HepG2 (cell line): ENCODE measurements around the gene SNAPIN. TPM values are rescaled to one million over a fixed set of nuclear protein-coding genes. Genes with fewer than 3 reads are reported as not detected.

Experiments
- BHLHE40 ChIP-seq: IDR thresholded peaks from 2 replicates; pipeline ENCODE4 v1.6.1; 2011; ENCODE audit warnings: low read length, improper control_type of control experiment
- ELF3 ChIP-seq: IDR thresholded peaks from 2 replicates; pipeline ENCODE4 v1.6.1; 2016; ENCODE audit warnings: missing genetic modification reagents, missing compliant biosample characterization
- NCOA5 ChIP-seq: sonication (generic); formaldehyde crosslinking; IDR thresholded peaks from 2 replicates; pipeline ENCODE4 v1.4.0; 2020; ENCODE audit warnings: missing genetic modification reagents
- PHF21A ChIP-seq: sonication (generic); formaldehyde crosslinking; IDR thresholded peaks from 2 replicates; pipeline ENCODE4 v1.5.0; 2020; ENCODE audit warnings: mild to moderate bottlenecking, missing genetic modification reagents
- POLR2A ChIP-seq, 2 experiments: IDR thresholded peaks; 2 replicates each; pipeline ENCODE4 v1.6.1; 2011; ENCODE audit warnings: low read depth in 2 of 2, low read length in 2 of 2, mild to moderate bottlenecking in 1 of 2, moderate library complexity in 1 of 2; ENCODE audit not compliant: insufficient read depth in 1 of 2
- POLR2AphosphoS5 ChIP-seq: IDR thresholded peaks from 2 replicates; pipeline ENCODE4 v1.6.1; 2012; ENCODE audit warnings: low read depth, low read length
- RAD21 ChIP-seq: fragments of 450-650 bp; formaldehyde crosslinking; IDR thresholded peaks from 2 replicates; pipeline ENCODE4 v1.5.0; 2020; ENCODE audit warnings: mild to moderate bottlenecking
- SALL2 ChIP-seq: sonication (generic); formaldehyde crosslinking; IDR thresholded peaks from 2 replicates; pipeline ENCODE4 v1.8.1; 2023; ENCODE audit warnings: mild to moderate bottlenecking, missing genetic modification reagents, inconsistent platforms
- SOX13 ChIP-seq, 3 experiments: fragments of 450-650 bp in 1 of 3; sonication (generic) in 1 of 3; formaldehyde crosslinking in 1 of 3; IDR thresholded peaks in 2 of 3; conservative IDR thresholded peaks in 1 of 3; 2 replicates each; pipeline versions ENCODE4 v1.5.0 to v1.6.1; 2016 to 2020; ENCODE audit warnings: antibody characterized with exemption in 1 of 3, mild to moderate bottlenecking in 1 of 3, missing compliant biosample characterization in 1 of 3, missing genetic modification reagents in 1 of 3, moderate library complexity in 1 of 3
- SRF ChIP-seq: IDR thresholded peaks from 2 replicates; pipeline ENCODE4 v1.6.1; 2011; ENCODE audit warnings: mild to moderate bottlenecking, low read depth, low read length, moderate library complexity
- ZKSCAN1 ChIP-seq: fragments of 150-350 bp; IDR thresholded peaks from 2 replicates; pipeline ENCODE4 v1.6.1; 2014; ENCODE audit warnings: low read length
- ZNF17 ChIP-seq: sonication (generic); formaldehyde crosslinking; IDR thresholded peaks from 2 replicates; pipeline ENCODE4 v1.5.0; 2020; ENCODE audit warnings: mild to moderate bottlenecking, missing genetic modification reagents
- ZNF256 ChIP-seq: sonication (generic); formaldehyde crosslinking; conservative IDR thresholded peaks from 2 replicates; pipeline ENCODE4 v1.4.0; 2020; ENCODE audit warnings: missing genetic modification reagents
- ZNF260 ChIP-seq: sonication (generic); formaldehyde crosslinking; IDR thresholded peaks from 2 replicates; pipeline ENCODE4 v1.4.0; 2020; ENCODE audit warnings: missing genetic modification reagents, low read depth, mild to moderate bottlenecking, borderline replicate concordance
- ZNF431 ChIP-seq: sonication (generic); formaldehyde crosslinking; IDR thresholded peaks from 2 replicates; pipeline ENCODE4 v1.9.0; 2022; ENCODE audit warnings: missing genetic modification reagents, low read depth, mild to moderate bottlenecking, borderline replicate concordance
- polyA plus RNA-seq, 8 experiments: library from polyadenylated mRNA; depleted of rRNA in 3 of 8; stranded (reverse) in 7 of 8; unstranded in 1 of 8; fragments of >200 nt; fragmentation: Illumina TruSeq in 4 of 8; extraction: Trizol in 4 of 8; gene quantifications; 2 replicates each; pipeline versions ENCODE4 v1.2.1 to v1.2.3, GENCODE V29; 2011 to 2016; ENCODE audit warnings: low read depth in 4 of 8, missing spikeins in 1 of 8, mixed read lengths in 1 of 8; ENCODE audit not compliant: insufficient read depth in 1 of 8
- total RNA-seq, 5 experiments: library from RNA; depleted of rRNA; stranded (reverse); fragments of >200 nt; fragmentation: Illumina TruSeq; extraction: Trizol; gene quantifications; 2 replicates each; pipeline ENCODE4 v1.2.3, GENCODE V29; 2016; ENCODE audit warnings: low read depth in 1 of 5
- TF ChIP-seq, protein P1 (sequence below): sonication (generic); formaldehyde crosslinking; IDR thresholded peaks from 2 replicates; pipeline ENCODE4 v1.4.0; 2020; ENCODE audit warnings: missing genetic modification reagents, borderline replicate concordance
- TF ChIP-seq, protein P2 (sequence below): conservative IDR thresholded peaks from 2 replicates; pipeline ENCODE4 v1.6.1; 2018; ENCODE audit warnings: missing genetic modification reagents
- TF ChIP-seq, protein P3 (sequence below): IDR thresholded peaks from 2 replicates; pipeline ENCODE4 v1.6.1; 2016; ENCODE audit warnings: low read depth
- TF ChIP-seq, protein P4 (sequence below): sonication (generic); formaldehyde crosslinking; IDR thresholded peaks from 2 replicates; pipeline ENCODE4 v1.5.0; 2020; ENCODE audit warnings: mild to moderate bottlenecking, missing genetic modification reagents

Gene SNAPIN
- total and polyA plus RNA-seq, 2 of the 13 experiments (the other 11 are each of a cell fraction or from before 2014, with no cell fraction given) = 23.9 to 25.7 TPM

DNA sequence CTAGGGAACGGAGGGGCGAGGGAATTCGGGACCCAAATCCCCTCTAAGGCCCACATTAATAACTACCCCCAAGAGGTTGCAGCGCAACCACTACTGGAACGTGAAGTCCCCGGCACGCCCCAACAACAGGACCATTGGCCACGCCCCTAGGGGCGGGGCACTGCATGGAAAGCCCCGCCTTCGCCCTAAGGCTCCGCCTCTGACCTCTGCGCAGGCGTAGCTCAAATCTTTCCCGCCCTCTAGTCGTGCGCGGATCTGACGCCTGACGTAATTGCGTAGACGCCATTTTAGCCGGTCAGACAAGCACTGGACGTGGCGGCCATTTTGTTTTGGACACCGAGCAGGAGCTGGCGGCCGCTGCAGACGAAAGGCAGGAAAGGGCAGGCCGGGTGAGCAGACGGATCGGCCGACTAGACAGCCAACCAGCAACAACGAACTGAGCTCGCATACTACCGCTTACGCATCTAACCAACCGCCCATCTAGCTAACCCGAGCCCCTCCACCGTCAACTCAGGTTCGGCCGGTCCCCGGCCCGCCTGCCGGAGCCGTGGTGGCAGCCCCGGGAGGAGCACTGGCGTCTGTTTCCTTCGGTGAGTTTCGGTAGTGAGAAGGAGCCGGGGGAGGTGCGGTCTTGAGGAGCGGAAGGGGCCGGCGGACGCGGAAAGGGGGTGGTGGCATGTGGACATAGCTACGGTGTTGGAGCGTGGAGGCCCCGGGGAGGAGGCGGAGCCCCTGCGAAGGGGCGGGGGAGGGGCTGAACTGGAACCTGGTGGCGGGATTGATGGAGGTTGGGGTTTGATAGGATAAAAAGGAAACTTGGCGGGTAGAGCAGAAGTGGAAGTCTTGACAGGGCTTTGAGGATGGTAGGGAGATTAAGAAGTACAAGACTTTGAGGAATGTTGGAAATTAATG, 24.5 kb upstream of the SNAPIN start, which contains the start of gene CHTOP (continued):
- TF ChIP-seq, protein P1, sequence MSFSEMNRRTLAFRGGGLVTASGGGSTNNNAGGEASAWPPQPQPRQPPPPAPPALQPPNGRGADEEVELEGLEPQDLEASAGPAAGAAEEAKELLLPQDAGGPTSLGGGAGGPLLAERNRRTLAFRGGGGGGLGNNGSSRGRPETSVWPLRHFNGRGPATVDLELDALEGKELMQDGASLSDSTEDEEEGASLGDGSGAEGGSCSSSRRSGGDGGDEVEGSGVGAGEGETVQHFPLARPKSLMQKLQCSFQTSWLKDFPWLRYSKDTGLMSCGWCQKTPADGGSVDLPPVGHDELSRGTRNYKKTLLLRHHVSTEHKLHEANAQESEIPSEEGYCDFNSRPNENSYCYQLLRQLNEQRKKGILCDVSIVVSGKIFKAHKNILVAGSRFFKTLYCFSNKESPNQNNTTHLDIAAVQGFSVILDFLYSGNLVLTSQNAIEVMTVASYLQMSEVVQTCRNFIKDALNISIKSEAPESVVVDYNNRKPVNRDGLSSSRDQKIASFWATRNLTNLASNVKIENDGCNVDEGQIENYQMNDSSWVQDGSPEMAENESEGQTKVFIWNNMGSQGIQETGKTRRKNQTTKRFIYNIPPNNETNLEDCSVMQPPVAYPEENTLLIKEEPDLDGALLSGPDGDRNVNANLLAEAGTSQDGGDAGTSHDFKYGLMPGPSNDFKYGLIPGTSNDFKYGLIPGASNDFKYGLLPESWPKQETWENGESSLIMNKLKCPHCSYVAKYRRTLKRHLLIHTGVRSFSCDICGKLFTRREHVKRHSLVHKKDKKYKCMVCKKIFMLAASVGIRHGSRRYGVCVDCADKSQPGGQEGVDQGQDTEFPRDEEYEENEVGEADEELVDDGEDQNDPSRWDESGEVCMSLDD = no peak
- TF ChIP-seq RAD21 (CRISPR knock-in tag) (no peak), SOX13 (IDR thresholded peaks at IDR 0.05) (no peak), SOX13 (CRISPR knock-in tag; conservative IDR thresholded peaks at IDR 0.05 in 1 of 2, IDR thresholded peaks at IDR 0.05 in 1 of 2) (0 out of 4 replicates have a peak, but pooled peaks have one; percentile 12 to 78), ZNF256 (no peak), NCOA5 (CRISPR knock-in tag) (no peak), ZKSCAN1 (no peak), ZNF431 (0 out of 2 replicates have a peak, but pooled peaks have one; percentile 66), POLR2A (IDR thresholded peaks at IDR 0.05; ENCODE audit: insufficient read depth in 1 of 2, low read depth in 2 of 2, low read length in 2 of 2) (peak; percentile 85), ZNF17 (no peak), ZNF260 (CRISPR knock-in tag) (no peak), PHF21A (CRISPR knock-in tag) (0 out of 2 replicates have a peak, but pooled peaks have one; percentile 71), SRF (no peak), BHLHE40 (no peak), POLR2AphosphoS5 (peak; percentile 88), SALL2 (CRISPR knock-in tag) (peak; percentile 88; the same call in 1 of the 2 replicates), ELF3 (no peak; the same call in 1 of the 2 replicates)
- TF ChIP-seq, protein P2, sequence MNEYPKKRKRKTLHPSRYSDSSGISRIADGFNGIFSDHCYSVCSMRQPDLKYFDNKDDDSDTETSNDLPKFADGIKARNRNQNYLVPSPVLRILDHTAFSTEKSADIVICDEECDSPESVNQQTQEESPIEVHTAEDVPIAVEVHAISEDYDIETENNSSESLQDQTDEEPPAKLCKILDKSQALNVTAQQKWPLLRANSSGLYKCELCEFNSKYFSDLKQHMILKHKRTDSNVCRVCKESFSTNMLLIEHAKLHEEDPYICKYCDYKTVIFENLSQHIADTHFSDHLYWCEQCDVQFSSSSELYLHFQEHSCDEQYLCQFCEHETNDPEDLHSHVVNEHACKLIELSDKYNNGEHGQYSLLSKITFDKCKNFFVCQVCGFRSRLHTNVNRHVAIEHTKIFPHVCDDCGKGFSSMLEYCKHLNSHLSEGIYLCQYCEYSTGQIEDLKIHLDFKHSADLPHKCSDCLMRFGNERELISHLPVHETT (CRISPR knock-in tag) = peak; percentile 84
- TF ChIP-seq, protein P3, sequence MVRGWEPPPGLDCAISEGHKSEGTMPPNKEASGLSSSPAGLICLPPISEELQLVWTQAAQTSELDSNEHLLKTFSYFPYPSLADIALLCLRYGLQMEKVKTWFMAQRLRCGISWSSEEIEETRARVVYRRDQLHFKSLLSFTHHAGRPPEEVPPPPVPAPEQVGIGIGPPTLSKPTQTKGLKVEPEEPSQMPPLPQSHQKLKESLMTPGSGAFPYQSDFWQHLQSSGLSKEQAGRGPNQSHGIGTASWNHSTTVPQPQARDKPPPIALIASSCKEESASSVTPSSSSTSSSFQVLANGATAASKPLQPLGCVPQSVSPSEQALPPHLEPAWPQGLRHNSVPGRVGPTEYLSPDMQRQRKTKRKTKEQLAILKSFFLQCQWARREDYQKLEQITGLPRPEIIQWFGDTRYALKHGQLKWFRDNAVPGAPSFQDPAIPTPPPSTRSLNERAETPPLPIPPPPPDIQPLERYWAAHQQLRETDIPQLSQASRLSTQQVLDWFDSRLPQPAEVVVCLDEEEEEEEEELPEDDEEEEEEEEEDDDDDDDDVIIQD (CRISPR knock-in tag) = peak; percentile 12; the same call in 1 of the 2 replicates
- TF ChIP-seq, protein P4, sequence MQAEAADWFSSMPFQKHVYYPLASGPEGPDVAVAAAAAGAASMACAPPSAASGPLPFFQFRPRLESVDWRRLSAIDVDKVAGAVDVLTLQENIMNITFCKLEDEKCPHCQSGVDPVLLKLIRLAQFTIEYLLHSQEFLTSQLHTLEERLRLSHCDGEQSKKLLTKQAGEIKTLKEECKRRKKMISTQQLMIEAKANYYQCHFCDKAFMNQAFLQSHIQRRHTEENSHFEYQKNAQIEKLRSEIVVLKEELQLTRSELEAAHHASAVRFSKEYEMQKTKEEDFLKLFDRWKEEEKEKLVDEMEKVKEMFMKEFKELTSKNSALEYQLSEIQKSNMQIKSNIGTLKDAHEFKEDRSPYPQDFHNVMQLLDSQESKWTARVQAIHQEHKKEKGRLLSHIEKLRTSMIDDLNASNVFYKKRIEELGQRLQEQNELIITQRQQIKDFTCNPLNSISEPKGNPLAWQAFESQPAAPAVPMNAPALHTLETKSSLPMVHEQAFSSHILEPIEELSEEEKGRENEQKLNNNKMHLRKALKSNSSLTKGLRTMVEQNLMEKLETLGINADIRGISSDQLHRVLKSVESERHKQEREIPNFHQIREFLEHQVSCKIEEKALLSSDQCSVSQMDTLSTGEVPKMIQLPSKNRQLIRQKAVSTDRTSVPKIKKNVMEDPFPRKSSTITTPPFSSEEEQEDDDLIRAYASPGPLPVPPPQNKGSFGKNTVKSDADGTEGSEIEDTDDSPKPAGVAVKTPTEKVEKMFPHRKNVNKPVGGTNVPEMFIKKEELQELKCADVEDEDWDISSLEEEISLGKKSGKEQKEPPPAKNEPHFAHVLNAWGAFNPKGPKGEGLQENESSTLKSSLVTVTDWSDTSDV (CRISPR knock-in tag) = no peak
